ENCODE measurements around the gene CAMTA1.

GRCh38 chr1:6757719-6758435, 27.4 kb upstream of the CAMTA1 start:
- TF ChIP-seq CTCF (IDR thresholded peaks at IDR 0.05; ENCODE audit: insufficient read depth, low read length, poor library complexity, severe bottlenecking) (no peak), EZH2phosphoT487 (conservative IDR thresholded peaks at IDR 0.05; ENCODE audit: low read length) (no peak)

Data from SU-DHL-6 (cell line).